ENCODE results near the gene XPNPEP1. TPM values are rescaled to one million over a fixed set of nuclear protein-coding genes. Genes with fewer than 3 reads are reported as not detected.
A peak's percentile ranks its signal among the peaks of the same experiment; 100 is the strongest.

The XPNPEP1 gene
- total and polyA plus RNA-seq, 5 donors from 2014 or later: 14.9 to 52.4 (median 18.5) TPM

DNA sequence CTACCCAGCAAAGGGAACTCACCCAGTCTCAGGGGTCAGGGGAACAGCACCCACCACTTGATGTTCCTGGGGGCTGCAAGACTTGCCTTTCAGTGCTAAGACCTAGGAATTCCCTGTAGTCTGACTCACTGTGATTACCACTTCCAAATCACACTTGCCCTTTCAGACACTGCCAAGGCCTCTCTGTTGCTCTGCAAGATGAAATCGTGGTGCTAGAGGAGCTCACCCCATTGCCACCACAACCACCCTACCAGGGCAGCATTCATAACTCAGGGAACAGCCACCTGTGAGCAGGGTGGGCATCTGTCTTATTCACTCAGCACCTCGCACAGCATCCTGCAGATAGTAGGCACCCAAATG lies 36.5 kb downstream of the XPNPEP1 start:
- no peak overlapping the region for H3K4me3 ChIP-seq (ENCODE audit: low read depth, low read length)
- peaks cover 54% of the 10 kb centered on the region for H3K36me3 ChIP-seq (ENCODE audit: control insufficient read depth, insufficient read depth, low read length)
- H3K9me3 ChIP-seq (ENCODE audit: control insufficient read depth in 2 of 2, low read length in 2 of 2): no peaks in the 10 kb centered on the region
- no peaks in the 10 kb centered on the region for H3K4me1 ChIP-seq (ENCODE audit: control insufficient read depth, insufficient read depth, low read length, poor library complexity, severe bottlenecking)
- no peaks in the 10 kb centered on the region for H3K27me3 Mint-ChIP-seq
- no peak overlapping the region for H3K4me3 Mint-ChIP-seq
- no peak overlapping the region for H3K27ac ChIP-seq (ENCODE audit: insufficient read depth, low read length, poor library complexity, severe bottlenecking)
- H3K36me3 Mint-ChIP-seq: peaks cover 56% of the 10 kb centered on the region
- H3K9me3 Mint-ChIP-seq: no peaks in the 10 kb centered on the region
- ATAC-seq (ENCODE audit: low read depth in 2 of 2) (no peak), DNase-seq (no peak)
- H3K27me3 ChIP-seq (ENCODE audit: control insufficient read depth, insufficient read depth, low read length): no peaks in the 10 kb centered on the region
- H3K4me1 Mint-ChIP-seq: peaks cover 0 to 9% (median 3%) of the 10 kb centered on the region in 4 donors
- H3K27ac Mint-ChIP-seq: peak overlapping the region in 1 of 3 donors; percentile 11

DNA sequence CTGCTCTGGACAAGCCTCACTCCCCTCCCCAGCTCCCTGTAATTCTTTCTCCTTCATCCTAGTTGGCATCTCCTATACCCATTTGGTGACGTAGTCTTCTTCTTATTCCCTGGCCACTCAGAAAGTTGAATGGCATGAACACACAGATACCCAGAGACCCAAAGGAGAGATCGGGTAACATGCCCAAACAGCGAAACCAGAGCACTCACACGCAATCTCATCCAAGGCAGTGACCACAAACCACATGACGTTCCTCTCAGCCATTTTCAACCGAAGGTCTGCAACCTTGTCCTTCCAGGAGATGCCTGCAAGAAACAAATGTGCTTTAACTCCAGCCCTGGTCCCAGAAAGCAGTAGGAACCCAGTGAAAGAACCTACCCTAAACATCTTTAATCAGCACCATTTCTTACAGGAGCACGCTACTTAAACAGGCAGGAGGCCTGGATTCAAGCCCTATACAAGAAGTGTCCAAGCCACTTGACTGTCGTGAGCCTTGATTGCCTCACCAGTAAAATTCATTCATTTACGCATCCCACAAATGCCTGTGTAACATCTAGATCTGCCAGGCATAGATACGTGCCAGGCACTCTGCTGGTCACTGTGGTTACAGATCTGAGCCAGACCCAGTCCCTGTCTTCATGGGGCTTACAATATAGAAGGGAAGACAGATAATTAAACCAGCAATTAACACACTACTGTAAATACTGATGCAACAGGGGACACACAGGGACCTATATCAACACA lies 37.1 kb downstream of the XPNPEP1 start:
- H3K36me3 Mint-ChIP-seq: peaks cover 55% of the 10 kb centered on the region
- ATAC-seq (ENCODE audit: low read depth in 2 of 2) (no peak), DNase-seq (no peak)
- no peaks in the 10 kb centered on the region for H3K4me1 ChIP-seq (ENCODE audit: control insufficient read depth, insufficient read depth, low read length, poor library complexity, severe bottlenecking)
- H3K4me1 Mint-ChIP-seq: peaks cover 0 to 9% (median 3%) of the 10 kb centered on the region in 4 donors
- H3K4me3 ChIP-seq (ENCODE audit: low read depth, low read length): no peak overlapping the region
- H3K36me3 ChIP-seq (ENCODE audit: control insufficient read depth, insufficient read depth, low read length): peaks cover 54% of the 10 kb centered on the region
- H3K9me3 ChIP-seq (ENCODE audit: control insufficient read depth in 2 of 2, low read length in 2 of 2): no peaks in the 10 kb centered on the region
- H3K27me3 ChIP-seq (ENCODE audit: control insufficient read depth, insufficient read depth, low read length): no peaks in the 10 kb centered on the region
- no peaks in the 10 kb centered on the region for H3K9me3 Mint-ChIP-seq
- H3K27ac Mint-ChIP-seq: peak overlapping the region; percentile 11 to 48 (median 39)
- H3K4me3 Mint-ChIP-seq: no peak overlapping the region
- no peak overlapping the region for H3K27ac ChIP-seq (ENCODE audit: insufficient read depth, low read length, poor library complexity, severe bottlenecking)
- H3K27me3 Mint-ChIP-seq: no peaks in the 10 kb centered on the region

DNA sequence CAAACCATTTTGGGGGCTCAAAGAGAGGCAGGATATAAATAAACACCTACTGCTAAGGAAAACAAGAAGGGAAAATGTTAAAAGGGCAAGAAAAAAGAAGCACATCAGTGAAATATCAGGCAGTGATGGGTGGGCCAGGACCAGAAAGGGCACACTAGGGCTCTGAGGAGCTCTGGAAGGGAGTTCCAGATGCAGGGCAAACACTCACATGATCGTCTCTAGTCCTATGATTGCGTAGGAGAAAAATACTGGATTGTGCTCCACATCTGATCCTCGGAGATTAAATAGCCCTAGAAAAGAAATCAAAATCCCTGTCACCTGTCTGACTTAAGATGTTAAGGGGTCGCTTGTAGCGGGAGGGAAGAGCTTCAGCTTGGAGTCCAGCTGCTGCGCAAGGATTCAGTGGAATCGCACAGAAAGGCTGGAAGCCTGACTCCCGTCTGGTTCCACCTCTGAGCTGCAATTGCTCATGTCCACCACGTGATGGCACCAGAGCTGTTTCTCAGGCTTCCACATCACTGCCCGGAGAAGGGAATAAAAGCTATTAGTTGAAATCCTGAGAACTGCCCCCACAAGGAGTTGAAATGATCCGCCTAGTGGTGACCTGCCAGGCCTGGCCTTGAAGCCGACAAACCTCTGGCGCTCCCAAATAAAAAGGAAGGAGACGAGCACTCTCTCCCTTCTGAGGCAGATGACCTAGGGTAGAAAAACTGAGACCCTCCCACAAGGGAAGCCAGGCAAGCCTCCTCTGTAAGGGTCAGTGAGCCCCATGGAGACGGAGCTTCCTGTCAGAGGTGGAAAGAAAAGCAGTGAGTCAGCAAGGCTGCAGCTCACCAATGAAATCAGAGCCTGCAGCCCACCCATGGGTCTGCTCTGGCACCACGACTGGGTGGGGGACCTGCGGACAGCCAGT lies 39.2 kb downstream of the XPNPEP1 start:
- Mint-ChIP-seq H3K9me3 (no peaks in the 10 kb centered on the region), H3K4me3 (no peak overlapping the region), H3K27me3 (no peaks in the 10 kb centered on the region), H3K27ac (peak overlapping the region in 2 of 3 donors; percentile 32 to 52), H3K36me3 (peaks cover 57% of the 10 kb centered on the region), H3K4me1 (peaks cover 0 to 5% (median 3%) of the 10 kb centered on the region in 4 donors)
- Histone ChIP-seq H3K27me3 (ENCODE audit: control insufficient read depth, insufficient read depth, low read length) (no peaks in the 10 kb centered on the region), H3K9me3 (ENCODE audit: control insufficient read depth in 2 of 2, low read length in 2 of 2) (no peaks in the 10 kb centered on the region), H3K4me3 (ENCODE audit: low read depth, low read length) (no peak overlapping the region), H3K27ac (ENCODE audit: insufficient read depth, low read length, poor library complexity, severe bottlenecking) (no peak overlapping the region), H3K4me1 (ENCODE audit: control insufficient read depth, insufficient read depth, low read length, poor library complexity, severe bottlenecking) (no peaks in the 10 kb centered on the region), H3K36me3 (ENCODE audit: control insufficient read depth, insufficient read depth, low read length) (peaks cover 60% of the 10 kb centered on the region)
- ATAC-seq (ENCODE audit: low read depth in 2 of 2): peak; percentile 69 to 70
- DNase-seq: peak; percentile 39 to 67 (median 54)

DNA sequence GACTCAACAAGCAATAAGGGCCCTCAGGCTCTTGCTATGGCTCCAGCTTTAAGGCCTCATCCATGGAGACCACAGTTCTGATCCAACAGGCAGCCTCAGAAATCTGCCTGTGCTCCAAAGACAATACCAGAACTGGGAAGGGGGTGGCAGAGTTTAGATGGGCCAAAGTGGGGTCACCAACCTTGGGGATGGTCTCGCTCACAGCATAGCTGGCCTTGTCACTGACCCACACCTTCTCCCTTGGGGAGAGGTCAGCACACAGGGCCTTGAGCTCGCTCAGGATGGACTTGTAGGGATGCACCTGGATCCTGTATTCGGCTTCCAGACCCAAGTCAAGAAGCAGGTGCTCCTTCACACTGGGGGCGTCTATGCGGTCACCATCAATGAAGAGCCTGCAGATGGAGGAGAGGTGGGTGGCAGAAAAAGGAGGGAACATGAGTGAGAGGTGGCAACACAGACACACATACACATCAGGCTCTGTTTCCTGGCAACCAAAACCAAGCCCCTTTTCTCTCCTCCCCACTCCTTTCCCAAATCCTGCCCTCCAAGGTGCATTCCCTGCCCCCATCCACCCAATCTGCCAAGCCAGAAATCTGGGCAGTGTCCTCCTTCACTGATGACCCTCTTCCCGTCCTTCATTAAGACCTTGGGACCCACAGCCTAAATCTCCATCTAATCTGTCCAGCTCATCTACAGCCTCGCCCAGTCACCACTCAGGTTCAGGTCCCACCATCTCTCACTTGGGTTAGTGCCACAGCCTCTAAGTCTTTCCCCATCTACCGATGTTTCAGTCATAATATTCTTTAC lies 40.9 kb downstream of the XPNPEP1 start:
- no peaks in the 10 kb centered on the region for H3K9me3 Mint-ChIP-seq
- no peak overlapping the region for H3K4me3 Mint-ChIP-seq
- Histone ChIP-seq H3K27me3 (ENCODE audit: control insufficient read depth, insufficient read depth, low read length) (no peaks in the 10 kb centered on the region), H3K36me3 (ENCODE audit: control insufficient read depth, insufficient read depth, low read length) (peaks cover 58% of the 10 kb centered on the region), H3K9me3 (ENCODE audit: control insufficient read depth in 2 of 2, low read length in 2 of 2) (no peaks in the 10 kb centered on the region), H3K27ac (ENCODE audit: insufficient read depth, low read length, poor library complexity, severe bottlenecking) (no peak overlapping the region), H3K4me3 (ENCODE audit: low read depth, low read length) (no peak overlapping the region), H3K4me1 (ENCODE audit: control insufficient read depth, insufficient read depth, low read length, poor library complexity, severe bottlenecking) (no peaks in the 10 kb centered on the region)
- DNase-seq (no peak), ATAC-seq (ENCODE audit: low read depth in 2 of 2) (no peak)
- peak overlapping the region; percentile 24 to 85 (median 39) for H3K27ac Mint-ChIP-seq
- H3K36me3 Mint-ChIP-seq: peaks cover 66% of the 10 kb centered on the region
- H3K27me3 Mint-ChIP-seq: no peaks in the 10 kb centered on the region
- peaks cover 0 to 11% (median 3%) of the 10 kb centered on the region in 4 donors for H3K4me1 Mint-ChIP-seq

DNA sequence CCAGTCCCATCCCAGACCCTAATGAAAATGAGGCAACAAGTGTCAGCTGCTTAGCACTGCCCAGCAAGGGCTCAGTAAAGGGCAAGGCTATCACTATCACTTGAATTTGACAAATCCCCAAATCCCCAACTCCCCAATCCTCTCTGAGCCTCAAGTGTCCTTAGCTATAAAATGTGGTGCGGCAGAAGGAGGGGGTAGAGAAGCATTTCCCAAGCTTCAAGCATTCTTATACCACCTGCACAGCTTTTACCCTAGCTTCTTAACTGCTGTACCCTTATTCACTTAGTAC lies 41.6 kb downstream of the XPNPEP1 start:
- Mint-ChIP-seq H3K27me3 (no peaks in the 10 kb centered on the region), H3K36me3 (peaks cover 59% of the 10 kb centered on the region), H3K4me1 (peaks cover 0 to 11% (median 3%) of the 10 kb centered on the region in 4 donors), H3K9me3 (no peaks in the 10 kb centered on the region), H3K27ac (no peak overlapping the region), H3K4me3 (no peak overlapping the region)
- no peak overlapping the region for H3K27ac ChIP-seq (ENCODE audit: insufficient read depth, low read length, poor library complexity, severe bottlenecking)
- H3K36me3 ChIP-seq (ENCODE audit: control insufficient read depth, insufficient read depth, low read length): peaks cover 64% of the 10 kb centered on the region
- H3K4me1 ChIP-seq (ENCODE audit: control insufficient read depth, insufficient read depth, low read length, poor library complexity, severe bottlenecking): no peaks in the 10 kb centered on the region
- no peak for ATAC-seq (ENCODE audit: low read depth in 2 of 2)
- no peaks in the 10 kb centered on the region for H3K27me3 ChIP-seq (ENCODE audit: control insufficient read depth, insufficient read depth, low read length)
- H3K9me3 ChIP-seq (ENCODE audit: control insufficient read depth in 2 of 2, low read length in 2 of 2): no peaks in the 10 kb centered on the region
- no peak for DNase-seq
- H3K4me3 ChIP-seq (ENCODE audit: low read depth, low read length): no peak overlapping the region

DNA sequence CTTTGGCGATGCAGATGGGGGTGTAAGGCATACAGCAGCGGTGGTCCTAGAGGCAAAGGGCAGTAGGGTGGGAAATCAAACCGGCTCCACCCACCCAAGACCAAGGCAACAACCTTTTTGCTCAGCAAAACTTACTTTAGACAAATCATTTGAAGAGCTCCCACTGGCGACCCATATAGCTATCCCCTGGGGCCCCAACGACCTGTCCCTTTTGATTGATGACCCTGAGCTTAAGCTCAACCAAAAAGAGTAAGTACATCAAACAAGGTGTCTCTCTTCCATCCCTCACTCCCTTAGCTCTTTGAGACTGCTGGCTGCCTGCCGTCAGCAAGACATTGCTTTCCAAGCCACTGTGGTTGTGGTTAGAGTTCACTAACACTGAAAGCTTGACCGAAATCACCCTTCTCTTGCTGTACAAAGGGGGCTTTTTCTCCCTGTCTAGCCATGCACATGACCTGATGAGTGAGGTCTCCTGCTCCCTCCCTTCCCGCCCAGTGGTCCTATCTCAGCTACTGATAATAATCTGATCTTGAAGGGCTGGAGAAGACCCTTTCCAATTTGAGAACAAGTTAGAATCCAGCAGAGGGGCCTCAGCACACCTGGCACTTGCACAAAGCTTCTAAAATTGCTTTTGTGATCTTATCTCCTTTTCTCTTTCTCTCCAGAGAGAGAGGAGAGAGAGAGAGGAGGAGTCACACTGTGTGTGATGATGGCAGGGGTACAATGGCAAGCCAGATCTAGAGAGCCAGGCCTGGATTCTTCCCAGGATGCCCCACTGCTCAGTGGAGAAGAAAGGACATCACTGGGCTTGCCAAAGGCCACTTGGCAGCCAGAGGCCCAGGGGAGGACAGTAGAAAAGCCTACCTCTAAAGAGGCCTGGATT lies 42.2 kb downstream of the XPNPEP1 start:
- Histone ChIP-seq H3K27me3 (ENCODE audit: control insufficient read depth, insufficient read depth, low read length) (no peaks in the 10 kb centered on the region), H3K4me3 (ENCODE audit: low read depth, low read length) (no peak overlapping the region), H3K4me1 (ENCODE audit: control insufficient read depth, insufficient read depth, low read length, poor library complexity, severe bottlenecking) (no peaks in the 10 kb centered on the region), H3K9me3 (ENCODE audit: control insufficient read depth in 2 of 2, low read length in 2 of 2) (no peaks in the 10 kb centered on the region), H3K27ac (ENCODE audit: insufficient read depth, low read length, poor library complexity, severe bottlenecking) (no peak overlapping the region), H3K36me3 (ENCODE audit: control insufficient read depth, insufficient read depth, low read length) (peaks cover 67% of the 10 kb centered on the region)
- H3K27me3 Mint-ChIP-seq: no peaks in the 10 kb centered on the region
- no peak overlapping the region for H3K4me3 Mint-ChIP-seq
- peaks cover 0 to 11% (median 3%) of the 10 kb centered on the region in 4 donors for H3K4me1 Mint-ChIP-seq
- peak overlapping the region in 1 of 3 donors; percentile 82 for H3K27ac Mint-ChIP-seq
- H3K36me3 Mint-ChIP-seq: peaks cover 56% of the 10 kb centered on the region
- no peaks in the 10 kb centered on the region for H3K9me3 Mint-ChIP-seq
- DNase-seq (no peak), ATAC-seq (ENCODE audit: low read depth in 2 of 2) (no peak)

- Mint-ChIP-seq H3K4me1 (peaks cover 0 to 6% (median 0%) of the 10 kb centered on the region in 4 donors), H3K27ac (no peak overlapping the region), H3K27me3 (no peaks in the 10 kb centered on the region), H3K36me3 (peaks cover 35% of the 10 kb centered on the region), H3K4me3 (no peak overlapping the region), H3K9me3 (no peaks in the 10 kb centered on the region)
- H3K27ac ChIP-seq (ENCODE audit: insufficient read depth, low read length, poor library complexity, severe bottlenecking): no peak overlapping the region
- H3K4me1 ChIP-seq (ENCODE audit: control insufficient read depth, insufficient read depth, low read length, poor library complexity, severe bottlenecking): no peaks in the 10 kb centered on the region
- no peaks in the 10 kb centered on the region for H3K27me3 ChIP-seq (ENCODE audit: control insufficient read depth, insufficient read depth, low read length)
- ATAC-seq (ENCODE audit: low read depth in 2 of 2) (no peak), DNase-seq (no peak)
- no peak overlapping the region for H3K4me3 ChIP-seq (ENCODE audit: low read depth, low read length)
- no peaks in the 10 kb centered on the region for H3K9me3 ChIP-seq (ENCODE audit: control insufficient read depth in 2 of 2, low read length in 2 of 2)
- H3K36me3 ChIP-seq (ENCODE audit: control insufficient read depth, insufficient read depth, low read length): peaks cover 64% of the 10 kb centered on the region
Measured at GRCh38 chr10:109877546-109877945, 45.8 kb downstream of the XPNPEP1 start.

Measured in CD4-positive, CD25-positive, alpha-beta regulatory T cell (primary cell).